ENCODE measurements around the gene MAP1LC3B2.
A peak's percentile ranks its signal among the peaks of the same experiment; 100 is the strongest.

MAP1LC3B2 gene

GRCh38 chr12:116538682-116539305 is 20.4 kb upstream of the MAP1LC3B2 start:
- DNase-seq = no peak

GRCh38 chr12:116539361-116539771 is 19.8 kb upstream of the MAP1LC3B2 start:
- DNase-seq = no peak

GRCh38 chr12:116539905-116540482 is 19.2 kb upstream of the MAP1LC3B2 start:
- no peak for DNase-seq

GRCh38 chr12:116540622-116541152 is 18.5 kb upstream of the MAP1LC3B2 start:
- DNase-seq = no peak

GRCh38 chr12:116541547-116542344 is 17.4 kb upstream of the MAP1LC3B2 start:
- DNase-seq = no peak

GRCh38 chr12:116542345-116542956 is 16.7 kb upstream of the MAP1LC3B2 start:
- DNase-seq = no peak

GRCh38 chr12:116544656-116545055 is 14.5 kb upstream of the MAP1LC3B2 start:
- no peak for DNase-seq

GRCh38 chr12:116545144-116545543 is 14.0 kb upstream of the MAP1LC3B2 start:
- no peak for DNase-seq

- no peak for DNase-seq
Measured at GRCh38 chr12:116545936-116546335, 13.2 kb upstream of the MAP1LC3B2 start.

GRCh38 chr12:116547955-116548501 is 11.2 kb upstream of the MAP1LC3B2 start:
- no peak for DNase-seq

GRCh38 chr12:116549993-116550392 is 9.2 kb upstream of the MAP1LC3B2 start:
- DNase-seq = no peak

- DNase-seq = no peak
Measured at GRCh38 chr12:116551151-116551550, 8.0 kb upstream of the MAP1LC3B2 start.

GRCh38 chr12:116551619-116551951 is 7.6 kb upstream of the MAP1LC3B2 start:
- no peak for DNase-seq

- peak; percentile 2 for DNase-seq
Measured at GRCh38 chr12:116551952-116552772, 7.0 kb upstream of the MAP1LC3B2 start.

GRCh38 chr12:116552773-116553373 is 6.3 kb upstream of the MAP1LC3B2 start:
- DNase-seq = no peak

GRCh38 chr12:116556356-116556952 is 2.7 kb upstream of the MAP1LC3B2 start:
- DNase-seq = no peak

GRCh38 chr12:116556964-116557698 is 2.0 kb upstream of the MAP1LC3B2 start:
- DNase-seq = no peak

- no peak for DNase-seq
Measured at GRCh38 chr12:116558280-116559161, 660 bp upstream of the MAP1LC3B2 start.

GRCh38 chr12:116561181-116561821 is 2.1 kb downstream of the MAP1LC3B2 start:
- no peak for DNase-seq
